SU-DHL-6 (cell line): ENCODE data around the gene IMPDH2.
A peak's percentile ranks its signal among the peaks of the same experiment; 100 is the strongest.

ENCODE experiments used
- H2AFZ ChIP-seq: fragments of 200-600 bp; sonication (generic); 2 replicates; pipeline ENCODE4 v1.6.1; 2014; ENCODE audit warnings: low read depth, mild to moderate bottlenecking, moderate library complexity, mixed read lengths, antibody characterized with exemption, low read length; ENCODE audit not compliant: severe bottlenecking
- H3F3A ChIP-seq: fragments of 200-600 bp; shearing (Covaris generic); 2 replicates; pipeline ENCODE4 v1.6.0; 2016; ENCODE audit warnings: antibody characterized with exemption, mild to moderate bottlenecking; ENCODE audit not compliant: insufficient read depth
- H3K27ac ChIP-seq: fragments of 200-600 bp; sonication (generic); 2 replicates; pipeline ENCODE4 v1.5.1; 2016; ENCODE audit warnings: low read depth, mild to moderate bottlenecking, low read length, moderate library complexity, mixed read lengths
- H3K27me3 ChIP-seq: fragments of 200-600 bp; sonication (generic), shearing (Covaris generic); 2 replicates; pipeline ENCODE4 v1.6.0; 2014; ENCODE audit warnings: mild to moderate bottlenecking, low read length
- H3K36me3 ChIP-seq: fragments of 200-600 bp; sonication (generic); 2 replicates; pipeline ENCODE4 v1.6.1; 2014; ENCODE audit warnings: mild to moderate bottlenecking, low read length, mixed read lengths
- H3K4me2 ChIP-seq: fragments of 300-600, 200-600 bp; shearing (Covaris generic), sonication (generic); 2 replicates; pipeline ENCODE4 v1.6.0; 2014; ENCODE audit warnings: low read length, low read depth, mild to moderate bottlenecking; ENCODE audit not compliant: poor library complexity, severe bottlenecking
- H3K4me3 ChIP-seq: fragments of 200-600 bp; sonication (generic); 2 replicates; pipeline ENCODE4 v1.5.1; 2014; ENCODE audit warnings: antibody characterized with exemption, low read length, mild to moderate bottlenecking, mixed read lengths; ENCODE audit not compliant: insufficient read depth, poor library complexity, severe bottlenecking
- H3K79me2 ChIP-seq: fragments of 200-600 bp; sonication (generic); 2 replicates; pipeline ENCODE4 v1.6.1; 2014; ENCODE audit warnings: mild to moderate bottlenecking, low read length, moderate library complexity; ENCODE audit not compliant: insufficient read depth
- H3K9ac ChIP-seq: fragments of 200-600 bp; sonication (generic); 2 replicates; pipeline ENCODE4 v1.7.0; 2014; ENCODE audit warnings: mild to moderate bottlenecking, low read length
- H3K9me2 ChIP-seq: fragments of 200-600 bp; sonication (generic); replicated peaks from 2 replicates; pipeline ENCODE4 v1.6.1; 2014; ENCODE audit warnings: low read length; ENCODE audit not compliant: insufficient read depth
- H3K9me3 ChIP-seq: fragments of 200-600 bp; sonication (generic); 2 replicates; pipeline ENCODE4 v1.6.1; 2014; ENCODE audit warnings: low read length, mixed read lengths; ENCODE audit not compliant: insufficient read depth
- H4K20me1 ChIP-seq: fragments of 200-600 bp; sonication (generic); 2 replicates; pipeline ENCODE4 v1.6.1; 2014; ENCODE audit warnings: low read depth, mild to moderate bottlenecking, antibody characterized with exemption, low read length, moderate library complexity, mixed read lengths
- EZH2phosphoT487 ChIP-seq: fragments of 200-600 bp; sonication (generic), shearing (Covaris generic); conservative IDR thresholded peaks from 2 replicates; pipeline ENCODE4 v1.6.1; 2018; ENCODE audit warnings: mild to moderate bottlenecking, antibody characterized with exemption, low read length, moderate library complexity, mixed read lengths
- TF ChIP-seq, protein P1 (sequence below): fragments of 200-600 bp; sonication (generic); IDR thresholded peaks from one replicate; pipeline ENCODE4 v1.5.1; 2017; ENCODE audit warnings: antibody characterized with exemption, mild to moderate bottlenecking, low read length, moderate library complexity; ENCODE audit not compliant: insufficient read depth, poor library complexity, severe bottlenecking

The IMPDH2 gene

DNA sequence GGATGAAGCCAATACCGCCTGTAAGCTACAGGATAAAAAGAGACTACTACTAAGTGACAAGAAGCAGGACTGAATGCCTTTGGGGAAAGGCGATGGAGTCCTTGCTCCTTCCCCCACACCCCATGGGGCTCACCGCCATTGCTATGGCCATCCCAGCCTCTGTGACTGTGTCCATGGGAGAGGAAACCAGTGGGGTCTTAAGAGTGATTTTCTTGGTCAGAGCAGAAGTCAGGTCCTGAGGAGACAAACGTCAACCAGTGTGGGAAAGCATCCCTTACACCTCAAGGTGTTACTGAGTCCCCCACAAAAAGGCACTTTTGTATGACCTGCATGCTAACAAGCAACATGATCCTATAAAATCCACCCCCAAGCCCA is 913 bp downstream of the IMPDH2 start:
- H3F3A ChIP-seq = peaks cover 27% of the 10 kb centered on the region
- no peaks in the 10 kb centered on the region for H3K9me3 ChIP-seq
- no peaks in the 10 kb centered on the region for H3K9me2 ChIP-seq
- no peaks in the 10 kb centered on the region for H4K20me1 ChIP-seq
- H3K36me3 ChIP-seq = peaks cover 14% of the 10 kb centered on the region
- H3K4me2 ChIP-seq = peak overlapping the region; percentile 68
- peak overlapping the region; percentile 83 for H3K9ac ChIP-seq
- no peak overlapping the region for H2AFZ ChIP-seq
- peak overlapping the region; percentile 60 for H3K4me3 ChIP-seq
- TF ChIP-seq, protein P1, sequence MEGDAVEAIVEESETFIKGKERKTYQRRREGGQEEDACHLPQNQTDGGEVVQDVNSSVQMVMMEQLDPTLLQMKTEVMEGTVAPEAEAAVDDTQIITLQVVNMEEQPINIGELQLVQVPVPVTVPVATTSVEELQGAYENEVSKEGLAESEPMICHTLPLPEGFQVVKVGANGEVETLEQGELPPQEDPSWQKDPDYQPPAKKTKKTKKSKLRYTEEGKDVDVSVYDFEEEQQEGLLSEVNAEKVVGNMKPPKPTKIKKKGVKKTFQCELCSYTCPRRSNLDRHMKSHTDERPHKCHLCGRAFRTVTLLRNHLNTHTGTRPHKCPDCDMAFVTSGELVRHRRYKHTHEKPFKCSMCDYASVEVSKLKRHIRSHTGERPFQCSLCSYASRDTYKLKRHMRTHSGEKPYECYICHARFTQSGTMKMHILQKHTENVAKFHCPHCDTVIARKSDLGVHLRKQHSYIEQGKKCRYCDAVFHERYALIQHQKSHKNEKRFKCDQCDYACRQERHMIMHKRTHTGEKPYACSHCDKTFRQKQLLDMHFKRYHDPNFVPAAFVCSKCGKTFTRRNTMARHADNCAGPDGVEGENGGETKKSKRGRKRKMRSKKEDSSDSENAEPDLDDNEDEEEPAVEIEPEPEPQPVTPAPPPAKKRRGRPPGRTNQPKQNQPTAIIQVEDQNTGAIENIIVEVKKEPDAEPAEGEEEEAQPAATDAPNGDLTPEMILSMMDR = no peak
- TF ChIP-seq EZH2phosphoT487 = no peak
- peak overlapping the region; percentile 59 for H3K27ac ChIP-seq
- no peaks in the 10 kb centered on the region for H3K27me3 ChIP-seq
- H3K79me2 ChIP-seq = peaks cover 19% of the 10 kb centered on the region

DNA sequence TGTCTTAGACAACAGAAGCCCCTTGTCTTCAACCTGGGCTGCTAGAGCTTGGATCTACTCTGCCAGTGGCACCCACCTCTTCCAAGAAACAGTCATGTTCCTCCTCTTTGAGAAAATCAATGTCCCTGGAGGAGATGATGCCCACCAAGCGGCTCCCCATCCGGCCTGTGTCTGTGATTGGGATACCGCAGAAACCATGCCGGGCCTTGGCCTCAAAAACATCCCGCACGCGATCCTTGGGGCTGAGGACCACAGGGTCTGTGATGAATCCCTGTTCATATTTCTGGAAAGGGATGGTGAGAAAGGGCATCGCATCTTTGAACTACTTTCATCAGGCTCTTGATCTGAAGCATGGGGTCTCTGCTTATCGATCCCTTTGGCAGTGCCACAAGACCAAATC is 1.6 kb downstream of the IMPDH2 start:
- H4K20me1 ChIP-seq = no peaks in the 10 kb centered on the region
- no peaks in the 10 kb centered on the region for H3K9me2 ChIP-seq
- H3K79me2 ChIP-seq = peaks cover 25% of the 10 kb centered on the region
- 0 out of 2 replicates have a peak, but pooled peaks cover 11% of the 10 kb centered on the region for H3K36me3 ChIP-seq
- H3K9me3 ChIP-seq = no peaks in the 10 kb centered on the region
- H3K4me2 ChIP-seq = peak overlapping the region; percentile 68
- 0 out of 2 replicates have a peak overlapping the region, but pooled peaks have one; percentile 59 for H3K27ac ChIP-seq
- H3K4me3 ChIP-seq = no peak overlapping the region
- peaks cover 33% of the 10 kb centered on the region for H3F3A ChIP-seq
- peak overlapping the region; percentile 83; the same call in 1 of the 2 replicates for H3K9ac ChIP-seq
- H3K27me3 ChIP-seq = no peaks in the 10 kb centered on the region
- no peak overlapping the region for H2AFZ ChIP-seq
- TF ChIP-seq, protein P1 = no peak
- no peak for TF ChIP-seq EZH2phosphoT487

DNA sequence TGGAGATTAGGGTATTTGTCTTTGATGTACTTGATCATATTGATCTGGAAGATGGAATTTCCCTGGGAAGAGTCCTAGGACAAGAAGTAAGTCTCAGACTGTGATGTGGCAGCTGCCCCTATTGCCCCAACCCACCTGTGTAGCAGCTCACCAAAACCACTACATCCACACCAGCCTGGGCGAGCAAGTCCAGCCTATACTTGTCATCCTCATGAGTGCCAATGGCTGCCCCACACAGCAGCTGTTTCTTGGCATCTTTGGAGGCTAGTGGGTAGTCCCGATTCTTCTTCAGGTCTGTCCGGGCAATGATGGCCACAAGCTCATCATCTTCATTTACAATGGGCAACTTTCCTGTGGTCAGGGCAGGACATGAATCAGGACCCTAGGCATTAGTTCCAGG is 2.7 kb downstream of the IMPDH2 start:
- no peaks in the 10 kb centered on the region for H4K20me1 ChIP-seq
- H2AFZ ChIP-seq = no peak overlapping the region
- no peaks in the 10 kb centered on the region for H3K9me3 ChIP-seq
- no peak overlapping the region for H3K9ac ChIP-seq
- TF ChIP-seq, protein P1 = no peak
- TF ChIP-seq EZH2phosphoT487 = no peak
- no peaks in the 10 kb centered on the region for H3K9me2 ChIP-seq
- H3F3A ChIP-seq = peaks cover 33% of the 10 kb centered on the region
- 0 out of 2 replicates have a peak, but pooled peaks cover 11% of the 10 kb centered on the region for H3K36me3 ChIP-seq
- H3K4me2 ChIP-seq = no peak overlapping the region
- no peaks in the 10 kb centered on the region for H3K27me3 ChIP-seq
- H3K27ac ChIP-seq = no peak overlapping the region
- peaks cover 30% of the 10 kb centered on the region for H3K79me2 ChIP-seq
- no peak overlapping the region for H3K4me3 ChIP-seq
